Right cardiac atrium (tissue), 5 donors: Measurements from ENCODE around the gene ARSG. TPM values are rescaled to one million over a fixed set of nuclear protein-coding genes. Genes with fewer than 3 reads are reported as not detected.

Experiments used
- ATAC-seq, 2 donors: fragments of 200-7000 bp; cut with Tn5 transposase; one replicate each; pipeline versions ENCODE4 v1.8.0 to v1.9.1; 2020; ENCODE audit warnings: moderate library complexity in 2 of 2, mild to moderate bottlenecking in 1 of 2
- DNase-seq, 3 donors: peaks; one replicate each; pipeline ENCODE4 v3.0.0-alpha.2; 2020
- H3K27ac ChIP-seq: one replicate; pipeline ENCODE4 v1.5.1; 2013; ENCODE audit warnings: mild to moderate bottlenecking, low read length, control low read depth, moderate library complexity
- H3K27me3 ChIP-seq: one replicate; pipeline ENCODE4 v1.6.1; 2013; ENCODE audit not compliant: control insufficient read depth, insufficient read depth
- H3K4me1 ChIP-seq: one replicate; pipeline ENCODE4 v1.6.1; 2013; ENCODE audit warnings: low read length; ENCODE audit not compliant: control insufficient read depth, insufficient read depth
- H3K4me3 ChIP-seq: one replicate; pipeline ENCODE4 v1.5.1; 2013; ENCODE audit warnings: low read length, control low read depth
- H3K9me3 ChIP-seq: one replicate; pipeline ENCODE4 v1.6.1; 2013; ENCODE audit warnings: low read length; ENCODE audit not compliant: control insufficient read depth
- WGBS: extraction: QIAGEN DNeasy Blood & Tissue Kit; methylation state at CpG from one replicate; pipeline ENCODE4 v1.1.7; 2013; 5-methylcytosine and 5-hydroxymethylcytosine counted together
- intact Hi-C, 4 donors: fragments of 100-400 bp; cut with DNase I; formaldehyde crosslinking; loops; one replicate each; pipeline versions ENCODE4 v1.11.0 to v1.14.0; 2022 to 2023
- polyA plus RNA-seq: library from polyadenylated mRNA; stranded (reverse); fragments of 200-250 nt; gene quantifications from one replicate; pipeline ENCODE4 v1.2.3, GENCODE V29; 2013
- total RNA-seq, 4 donors: library from RNA; stranded (reverse); fragmentation: NEBNext Ultra II Directional; extraction: Animal tissue kit (Norgen Biotek cat#: 25700); gene quantifications; one replicate each; pipeline ENCODE4 v1.2.1, GENCODE V29; 2021
- donor health status: healthy with polysubstance abuse.
- donor health status: DM: no; HTN: yes; CAD: no.
- donor health status: DM: no; HTN: no; CAD: no.
- donor health status: DM: no; HTN: yes; CAD: no; lungs with severe emphysema.
- donor health status: DM: yes; HTN: yes; CAD: no.

Gene ARSG
- total and polyA plus RNA-seq, 5 donors: 2.8 to 9.3 (median 6.5) TPM

- 64% methylated on average over 5 of the region's 5 CpGs for WGBS
- intact Hi-C loops: no loop called here
- H3K4me1 ChIP-seq: no peaks in the 10 kb centered on the region
- no peak overlapping the region for H3K4me3 ChIP-seq
- no peak for ATAC-seq
- DNase-seq: no peak
- no peaks in the 10 kb centered on the region for H3K27me3 ChIP-seq
- H3K27ac ChIP-seq: peak overlapping the region; percentile 46
- no peaks in the 10 kb centered on the region for H3K9me3 ChIP-seq
Observed at GRCh38 chr17:68453991-68454665, 162.8 kb downstream of the ARSG start.

- intact Hi-C loops: no loop called here
- H3K4me1 ChIP-seq: no peaks in the 10 kb centered on the region
Observed at GRCh38 chr17:68455901-68456338, 164.6 kb downstream of the ARSG start.

GRCh38 chr17:68456339-68457167 lies 165.3 kb downstream of the ARSG start:
- DNase-seq: peak; percentile 87 to 94 (median 91)
- ATAC-seq: peak; percentile 82 to 86
- no peaks in the 10 kb centered on the region for H3K27me3 ChIP-seq
- peak overlapping the region; percentile 87 for H3K4me3 ChIP-seq
- 7% methylated on average over 23 of the region's 23 CpGs for WGBS
- intact Hi-C loops: no loop called here
- no peaks in the 10 kb centered on the region for H3K4me1 ChIP-seq
- peak overlapping the region; percentile 99 for H3K27ac ChIP-seq
- no peaks in the 10 kb centered on the region for H3K9me3 ChIP-seq

More at GRCh38 chr17:68455901-68456338, 164.6 kb downstream of the ARSG start:
- Histone ChIP-seq H3K4me3 (peak overlapping the region; percentile 87), H3K27ac (peak overlapping the region; percentile 99), H3K9me3 (no peaks in the 10 kb centered on the region), H3K27me3 (no peaks in the 10 kb centered on the region)
- 31% methylated on average over 4 of the region's 4 CpGs for WGBS
- DNase-seq (no peak), ATAC-seq (peak in 1 of 2 donors; percentile 0)

GRCh38 chr17:68457168-68457538 lies 165.9 kb downstream of the ARSG start, which contains the start of gene WIPI1:
Gene WIPI1, minus strand, starts transcription at chr17:68457496. Its CDS starts 75 bp downstream, at chr17:68457421.
- Histone ChIP-seq H3K9me3 (no peaks in the 10 kb centered on the region), H3K27ac (peak within 1 kb of the TSS; percentile 99), H3K4me3 (peak within 1 kb of the TSS; percentile 87), H3K4me1 (no peaks in the 10 kb centered on the region), H3K27me3 (no peaks in the 10 kb centered on the region)
- intact Hi-C loops: no loop called here
- peak in 1 of 3 donors; percentile 87 for DNase-seq
- WGBS: under 1% methylated on average over 36 of the region's 39 CpGs
- peak in 1 of 2 donors; percentile 34 for ATAC-seq

- peak overlapping the region; percentile 87 for H3K4me3 ChIP-seq
- H3K9me3 ChIP-seq: no peaks in the 10 kb centered on the region
- WGBS: 1% methylated on average over 50 of the region's 54 CpGs
- peak overlapping the region; percentile 95 for H3K27ac ChIP-seq
- no peaks in the 10 kb centered on the region for H3K4me1 ChIP-seq
- intact Hi-C loops: no loop called here
- H3K27me3 ChIP-seq: no peaks in the 10 kb centered on the region
- ATAC-seq: peak; percentile 92 to 93
- DNase-seq: peak; percentile 99 to 100 (median 100)
Observed at GRCh38 chr17:68457539-68458259, 166.4 kb downstream of the ARSG start.

GRCh38 chr17:68458260-68459036 lies 167.2 kb downstream of the ARSG start:
- no peaks in the 10 kb centered on the region for H3K9me3 ChIP-seq
- intact Hi-C loops: no loop called here
- WGBS: 34% methylated on average over 12 of the region's 12 CpGs
- H3K4me3 ChIP-seq: peak overlapping the region; percentile 43
- DNase-seq: no peak
- ATAC-seq: no peak
- no peaks in the 10 kb centered on the region for H3K4me1 ChIP-seq
- no peaks in the 10 kb centered on the region for H3K27me3 ChIP-seq
- H3K27ac ChIP-seq: peak overlapping the region; percentile 95

- no peak for DNase-seq
- WGBS: 43% methylated on average over 1 of the region's 1 CpG
- Histone ChIP-seq H3K27ac (no peak overlapping the region), H3K9me3 (no peaks in the 10 kb centered on the region), H3K27me3 (no peaks in the 10 kb centered on the region), H3K4me1 (no peaks in the 10 kb centered on the region), H3K4me3 (no peak overlapping the region)
- intact Hi-C loops: no loop called here
- ATAC-seq: no peak
Observed at GRCh38 chr17:68459037-68459639, 167.8 kb downstream of the ARSG start.

GRCh38 chr17:68460146-68460545 lies 168.9 kb downstream of the ARSG start:
- no peaks in the 10 kb centered on the region for H3K9me3 ChIP-seq
- H3K27me3 ChIP-seq: no peaks in the 10 kb centered on the region
- peak overlapping the region; percentile 75 for H3K27ac ChIP-seq
- H3K4me1 ChIP-seq: no peaks in the 10 kb centered on the region
- intact Hi-C loops: loop anchor here in 3 of 4 donors (5.0 to 10.0 kb wide), 6 partner anchors 55 to 295 kb away; partner anchors contain the start of gene PRKAR1A (in 1 of the 3)
- H3K4me3 ChIP-seq: no peak overlapping the region
- DNase-seq (no peak), ATAC-seq (no peak)
- WGBS: 70% methylated on average over 2 of the region's 2 CpGs

GRCh38 chr17:68460715-68461114 lies 169.4 kb downstream of the ARSG start:
- intact Hi-C loops: loop anchor here in 3 of 4 donors (5.0 to 10.0 kb wide), 6 partner anchors 54 to 294 kb away; partner anchors contain the start of gene PRKAR1A (in 1 of the 3)
- Histone ChIP-seq H3K9me3 (no peaks in the 10 kb centered on the region), H3K27ac (peak overlapping the region; percentile 58)

GRCh38 chr17:68461122-68461539 lies 169.8 kb downstream of the ARSG start:
- no peaks in the 10 kb centered on the region for H3K9me3 ChIP-seq
- ATAC-seq: no peak
- no peaks in the 10 kb centered on the region for H3K4me1 ChIP-seq
- DNase-seq: no peak
- 81% methylated on average over 1 of the region's 1 CpG for WGBS
- no peaks in the 10 kb centered on the region for H3K27me3 ChIP-seq
- H3K4me3 ChIP-seq: no peak overlapping the region
- intact Hi-C loops: loop anchor here in 3 of 4 donors (5.0 to 10.0 kb wide), 6 partner anchors 54 to 294 kb away; partner anchors contain the start of gene PRKAR1A (in 1 of the 3)
- peak overlapping the region; percentile 73 for H3K27ac ChIP-seq

More at GRCh38 chr17:68460715-68461114, 169.4 kb downstream of the ARSG start:
- H3K27me3 ChIP-seq: no peaks in the 10 kb centered on the region
- ATAC-seq: no peak
- no peak for DNase-seq
- no peak overlapping the region for H3K4me3 ChIP-seq
- H3K4me1 ChIP-seq: no peaks in the 10 kb centered on the region
